Activated CD8-positive, alpha-beta memory T cell treated with anti-CD3 and anti-CD28 coated beads, Interleukin-2, amount 50 U/mL, for 48 hours (primary cell): ENCODE measurements around the gene ZNF385A.

Experiments used
- DNase-seq: peaks from one replicate; pipeline ENCODE4 v3.0.0-alpha.2; 2020

Gene ZNF385A

DNA sequence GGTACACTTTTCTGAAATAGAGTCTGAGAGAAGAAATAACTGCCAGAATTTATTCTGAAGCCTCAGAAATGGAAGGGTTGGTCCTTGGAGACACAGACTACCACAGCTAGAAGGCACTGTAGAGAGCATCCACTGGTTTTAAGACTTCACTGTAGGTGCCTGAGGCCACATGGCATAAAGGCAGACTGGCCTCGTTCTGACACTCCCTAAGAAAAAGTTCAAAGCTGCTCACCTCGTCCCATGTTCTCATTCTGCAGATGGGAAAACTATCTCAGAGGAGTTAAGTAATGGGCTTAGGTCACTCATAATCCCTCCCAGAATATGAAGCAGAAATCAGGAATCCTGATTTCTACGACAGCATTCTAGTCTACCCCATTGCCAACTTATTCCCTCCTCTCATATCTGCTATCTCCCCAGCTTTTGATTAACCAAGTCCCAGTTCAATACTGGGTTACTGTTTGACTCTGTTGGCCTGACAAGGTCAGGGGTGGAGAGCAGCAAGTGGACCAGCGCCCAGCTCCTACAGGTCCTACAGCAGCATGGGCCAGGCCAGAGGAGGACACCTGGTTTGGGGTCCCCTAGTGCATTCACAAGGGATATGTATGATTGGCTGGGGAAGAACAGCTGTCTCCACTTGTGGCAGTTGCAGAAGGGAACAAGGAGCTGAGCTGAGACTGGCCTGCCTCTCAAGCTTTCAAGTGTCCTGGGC, 30.8 kb upstream of the ZNF385A start:
- no peak for DNase-seq

DNA sequence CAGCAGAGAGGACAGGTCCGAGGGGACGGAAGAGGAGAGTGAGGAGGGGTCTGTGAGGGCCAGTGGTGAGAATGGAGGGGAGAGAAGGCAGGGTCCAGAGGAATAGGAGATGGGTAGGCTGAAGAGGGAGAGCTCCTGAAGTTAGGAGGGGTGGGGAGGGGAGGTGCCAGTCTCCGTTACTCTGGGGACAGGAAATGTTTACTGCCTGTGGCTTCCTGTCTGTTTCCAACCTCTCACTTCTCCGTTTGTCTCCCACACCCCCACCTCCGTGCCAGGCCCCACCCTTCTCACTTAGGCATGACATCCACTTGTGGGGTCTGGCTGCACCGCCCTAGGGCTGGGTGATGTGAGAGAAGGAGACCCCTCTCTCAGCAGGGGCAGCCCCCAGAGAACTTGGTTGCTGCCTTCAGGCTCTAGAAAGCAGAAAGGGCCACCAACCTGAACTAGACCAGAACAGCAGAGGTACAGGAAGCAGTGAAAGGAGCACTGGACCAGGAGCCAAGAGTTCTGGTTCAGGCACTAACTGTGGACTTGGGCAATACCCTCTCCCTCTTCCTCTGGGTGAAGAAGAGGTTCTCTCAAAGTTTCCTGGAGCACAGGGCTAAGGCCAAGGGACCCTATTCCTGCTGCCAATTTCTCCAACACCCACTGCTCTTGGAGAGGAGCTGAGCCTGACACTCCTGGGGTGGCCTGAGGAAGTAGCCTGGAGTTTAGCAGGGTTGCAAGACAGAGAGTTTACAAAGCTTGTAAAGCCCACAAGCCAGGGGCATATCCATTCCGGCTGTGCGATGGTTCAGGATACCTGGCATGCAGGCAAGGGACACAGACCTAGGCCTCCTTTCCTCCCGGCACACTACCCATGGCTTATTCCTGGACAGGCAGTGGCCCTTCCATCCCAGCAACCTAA, 29.0 kb upstream of the ZNF385A start:
- DNase-seq = peak; percentile 79

DNA sequence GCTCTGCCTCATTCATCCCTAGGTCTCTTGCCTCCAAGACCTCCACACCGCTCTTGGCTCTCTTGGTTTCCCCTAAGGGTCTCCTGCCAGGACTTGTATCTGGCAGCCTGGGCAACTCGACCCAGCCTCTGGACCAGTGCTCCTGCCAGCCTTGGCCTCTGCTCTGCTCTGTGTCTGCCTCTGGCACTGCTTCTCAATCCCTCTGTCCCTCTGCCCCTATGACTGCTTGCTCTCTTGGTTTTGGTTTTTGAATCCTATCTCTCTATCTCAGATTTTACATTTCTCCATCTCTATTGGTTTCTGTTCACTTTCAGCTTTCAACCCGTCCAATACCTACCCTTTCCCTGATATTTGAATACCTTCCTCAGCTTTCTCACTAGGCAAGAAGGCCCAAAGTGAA, 28.3 kb upstream of the ZNF385A start:
- no peak for DNase-seq

DNA sequence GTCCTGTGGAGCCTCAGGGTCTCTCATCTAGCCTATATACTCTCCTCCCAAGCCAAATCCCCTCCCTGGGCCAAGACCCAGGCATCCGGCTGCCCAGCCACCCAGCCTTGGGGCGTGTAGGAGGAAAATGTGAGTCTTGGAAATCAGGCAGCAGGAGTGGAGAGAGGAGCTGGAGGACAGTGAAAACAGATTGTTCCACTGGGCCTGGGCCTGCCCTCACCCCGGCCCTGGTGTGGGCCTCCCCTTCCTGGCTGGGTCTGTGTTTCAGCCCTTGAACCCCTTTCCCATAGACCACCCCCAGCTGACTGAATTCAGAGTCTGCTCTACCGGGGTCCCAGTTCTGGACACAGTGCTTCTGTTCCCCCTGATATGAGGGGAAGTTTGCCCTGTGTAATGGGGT, 27.8 kb upstream of the ZNF385A start:
- no peak for DNase-seq

DNA sequence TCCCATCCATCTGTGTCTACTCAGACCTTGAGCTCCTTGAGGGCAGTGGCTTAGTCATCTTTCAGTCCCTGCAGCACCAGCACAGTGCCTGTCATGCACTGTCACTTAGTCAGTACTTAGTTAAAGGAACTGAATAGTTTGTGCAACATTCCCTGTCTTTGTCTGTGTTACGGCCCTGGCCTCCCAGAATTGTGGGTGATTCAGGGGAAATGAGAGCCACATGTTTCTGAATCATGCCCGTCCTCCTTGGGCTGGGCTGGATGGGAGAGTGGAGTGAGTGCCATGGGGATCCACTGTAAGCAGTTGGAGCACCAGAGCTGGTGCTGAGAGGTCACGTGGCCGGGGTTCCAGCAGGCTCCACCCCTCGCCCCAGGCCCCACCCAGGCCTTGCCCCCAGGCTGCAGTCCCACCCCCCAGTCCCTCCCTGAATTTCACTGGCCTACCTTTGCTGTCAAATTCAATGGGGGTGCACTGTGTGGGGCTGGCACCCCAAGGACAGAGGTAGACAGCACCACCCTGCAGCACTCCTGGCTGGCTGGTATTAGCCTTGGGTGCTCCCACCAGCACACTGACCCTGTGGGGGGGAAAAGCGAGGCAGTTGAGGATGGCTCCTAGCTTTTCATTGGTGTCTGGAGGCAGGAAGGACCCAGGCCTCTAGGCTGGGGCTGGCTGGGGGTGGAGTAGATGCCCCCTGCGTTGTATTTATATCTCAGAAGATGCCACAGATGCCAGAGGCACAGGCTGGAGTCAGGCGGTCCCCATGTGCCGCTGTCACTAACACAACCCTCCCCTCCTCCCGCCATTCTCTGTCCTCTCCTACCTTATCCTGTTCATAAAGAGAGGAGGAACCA, 27.1 kb upstream of the ZNF385A start:
- peak; percentile 77 for DNase-seq

DNA sequence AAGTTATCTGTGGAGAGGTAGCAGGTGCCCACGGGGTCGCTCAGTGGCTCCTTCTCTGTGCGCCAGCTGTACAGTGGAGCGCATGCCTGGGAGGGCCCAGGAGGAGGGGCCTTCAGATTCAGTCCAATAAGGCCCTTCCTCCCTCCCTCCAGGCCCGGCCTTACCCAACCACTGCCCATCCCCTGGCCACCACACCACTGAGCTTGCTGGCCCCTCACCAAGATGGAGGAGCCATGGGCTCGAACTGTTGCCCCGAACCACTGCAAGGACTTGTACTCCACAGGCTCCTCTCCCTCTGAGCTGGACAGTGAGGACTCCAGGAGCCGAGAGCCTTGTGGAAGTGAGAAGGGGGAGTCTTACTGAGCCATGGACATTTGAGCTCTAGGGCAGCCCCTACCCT, 24.7 kb upstream of the ZNF385A start:
- no peak for DNase-seq

DNA sequence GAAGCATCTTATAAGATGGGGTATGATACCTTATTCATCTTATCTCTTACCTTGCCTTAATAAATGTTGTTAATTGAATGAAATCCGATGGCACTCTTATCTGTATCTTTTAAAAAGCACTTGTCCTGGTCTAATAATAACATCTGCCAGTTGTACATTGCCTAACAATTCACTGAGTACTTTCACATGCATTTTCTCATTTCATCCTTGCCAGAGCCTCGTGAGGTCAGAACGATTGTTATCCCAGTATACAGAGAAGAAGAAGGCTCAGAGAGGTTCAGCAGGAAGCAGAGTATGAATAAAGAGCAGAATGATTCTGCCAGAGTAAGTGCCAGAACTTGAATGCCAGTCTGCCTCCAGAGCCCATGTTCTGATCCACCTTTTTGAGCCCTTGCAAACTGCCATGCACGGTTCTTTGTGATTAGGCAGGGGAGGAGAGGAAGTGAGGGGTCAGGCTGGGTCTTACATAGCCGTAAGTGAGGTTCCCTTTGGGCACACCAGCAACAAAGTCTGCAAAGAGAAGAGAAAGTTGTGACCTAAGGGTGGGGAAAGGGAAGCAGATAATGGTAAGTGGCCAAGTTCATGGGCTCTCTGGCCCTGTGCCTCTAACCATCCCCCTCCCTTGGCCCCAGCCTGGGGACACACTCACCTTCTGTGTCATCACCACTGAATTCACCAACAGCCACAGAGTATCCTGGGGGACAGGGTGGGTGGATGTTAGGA, 22.8 kb upstream of the ZNF385A start:
- DNase-seq = no peak

DNA sequence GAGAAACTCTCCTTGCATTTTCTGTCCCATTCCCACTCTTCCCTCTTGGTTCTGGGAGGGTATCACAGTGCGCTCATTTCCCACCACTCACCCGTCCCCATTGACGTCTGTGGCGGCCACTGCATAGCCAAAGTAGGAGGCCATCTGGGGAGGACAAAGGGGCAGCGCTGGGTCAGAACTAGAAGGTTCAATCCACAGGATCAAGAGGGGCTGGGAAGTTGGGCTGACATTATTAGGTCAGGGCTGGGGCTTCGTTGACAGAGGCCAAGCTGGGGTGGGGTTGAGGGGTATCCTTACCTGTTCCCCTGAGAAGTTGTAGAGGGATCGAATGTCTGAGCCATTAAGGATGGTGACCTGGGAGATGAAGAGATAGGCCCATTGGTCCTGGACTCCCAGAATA, 21.0 kb upstream of the ZNF385A start:
- no peak for DNase-seq

DNA sequence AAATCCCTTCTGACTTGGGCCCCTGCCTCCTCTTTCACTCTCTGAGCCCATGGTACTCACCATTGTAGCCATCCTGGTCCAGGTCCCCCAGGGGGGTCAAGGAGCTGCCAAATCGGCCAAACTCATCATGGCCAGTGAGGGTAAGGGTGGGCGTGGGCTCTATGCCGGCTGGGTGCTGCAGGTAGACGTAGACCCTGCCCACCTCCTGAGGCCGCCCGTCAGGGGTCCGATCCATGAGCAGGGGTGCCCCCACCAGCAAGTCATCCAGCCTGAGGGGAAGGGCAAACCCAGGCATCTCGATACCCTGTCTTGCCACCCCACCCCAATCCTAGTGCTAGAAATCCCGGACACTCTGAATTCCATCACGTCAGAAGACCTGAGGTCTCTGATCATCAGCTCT, 20.6 kb upstream of the ZNF385A start:
- no peak for DNase-seq

DNA sequence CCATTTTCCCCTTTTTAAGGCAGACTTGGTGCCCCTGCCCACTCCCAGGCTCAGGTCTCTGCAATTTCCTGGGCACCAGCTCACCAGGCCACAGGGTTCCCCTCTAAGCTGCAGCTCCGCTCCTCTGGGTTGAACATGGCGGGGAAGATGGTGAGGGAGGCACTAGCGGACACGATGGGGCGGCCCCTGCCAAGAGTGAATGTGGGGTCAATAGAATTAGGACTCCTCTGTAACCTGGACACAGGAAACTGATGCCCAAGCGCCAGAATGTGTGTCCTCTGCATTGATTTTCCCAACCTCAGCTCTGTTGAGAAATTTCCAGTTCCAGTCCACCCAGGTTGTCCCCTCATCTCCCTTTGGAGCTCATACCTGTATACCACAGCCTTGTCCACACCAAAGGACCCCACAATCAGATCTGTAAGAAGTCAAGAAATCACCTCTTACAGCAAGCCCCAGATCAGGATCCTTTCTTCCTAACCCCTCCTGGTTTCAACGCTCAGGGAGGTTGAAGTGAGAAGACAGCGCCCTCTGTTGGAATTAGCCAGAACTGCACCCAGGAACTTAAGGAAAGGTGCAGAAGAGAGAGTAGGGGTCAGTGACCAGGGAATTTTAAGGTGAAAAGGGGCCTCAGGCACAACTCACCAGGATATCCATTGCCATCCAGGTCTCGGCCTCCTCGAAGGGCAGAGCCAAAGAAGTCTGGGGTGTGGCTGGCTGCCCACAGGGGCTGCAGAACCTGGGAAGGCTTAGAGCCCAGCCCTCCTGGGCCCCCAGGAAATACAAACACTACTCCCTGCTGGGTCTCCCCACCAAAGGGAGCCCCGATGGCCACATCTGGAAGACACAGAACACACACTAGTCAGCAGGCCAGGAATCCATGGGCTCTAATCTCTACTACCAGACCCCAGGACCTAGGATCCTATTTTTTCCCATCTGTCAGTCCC, 19.8 kb upstream of the ZNF385A start:
- peak; percentile 86 for DNase-seq

DNA sequence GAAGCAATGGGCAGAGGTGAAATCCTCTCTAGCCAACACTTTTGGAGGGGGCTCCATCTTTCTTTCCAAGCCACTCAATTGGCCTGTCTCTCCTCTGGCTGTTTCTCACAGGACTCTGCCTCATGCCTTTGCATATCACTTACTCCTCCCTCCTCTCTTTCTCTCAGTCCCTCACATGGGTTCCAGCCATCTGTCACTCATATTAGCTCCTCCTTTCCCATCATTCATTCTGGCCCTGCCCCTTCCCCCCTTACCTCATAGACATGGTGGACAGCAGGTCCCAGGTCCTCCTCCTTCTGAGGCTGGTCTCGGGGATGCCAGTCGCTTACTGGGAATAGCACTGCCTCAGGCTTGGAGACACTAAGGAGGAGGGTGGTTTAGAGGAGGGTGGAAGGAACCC, 16.6 kb upstream of the ZNF385A start:
- no peak for DNase-seq

DNA sequence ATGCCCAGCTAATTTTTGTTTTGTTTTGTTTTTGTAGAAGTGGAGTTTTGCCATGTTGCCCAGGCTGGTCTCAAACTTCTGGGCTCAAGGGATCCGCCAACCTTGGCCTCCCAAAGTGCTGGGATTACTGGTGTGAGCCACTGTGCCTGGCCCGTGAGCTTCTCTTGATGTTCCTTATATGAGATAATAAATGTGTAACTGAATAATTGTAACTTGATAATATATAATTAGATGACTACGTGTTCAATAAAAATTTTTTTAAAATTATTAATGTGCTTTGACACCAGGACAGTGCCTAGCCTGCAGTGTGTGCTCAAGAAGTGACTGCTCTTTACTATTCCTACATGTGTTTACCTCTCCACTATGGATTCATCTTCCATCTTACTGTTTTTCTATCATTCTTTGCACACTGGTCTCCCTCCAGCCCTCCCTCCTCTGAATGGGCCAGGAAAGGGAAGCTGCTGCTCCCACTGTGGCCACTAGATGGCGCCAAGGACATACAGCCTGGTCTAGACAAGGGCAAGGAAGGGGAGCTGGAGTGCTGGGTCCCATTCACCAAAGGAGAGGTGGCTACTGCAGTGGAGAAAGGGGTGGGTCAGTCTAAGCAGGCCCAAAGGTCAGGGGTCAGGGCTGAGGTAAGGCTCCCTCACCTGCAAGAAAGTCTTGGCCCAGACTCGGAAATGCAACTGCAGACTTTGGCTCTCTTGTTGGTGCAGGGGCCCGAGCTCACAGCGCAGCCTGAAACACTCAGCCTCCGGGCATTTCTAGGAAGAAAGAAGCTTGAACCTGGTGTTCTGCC, 14.7 kb upstream of the ZNF385A start:
- DNase-seq = peak; percentile 96

DNA sequence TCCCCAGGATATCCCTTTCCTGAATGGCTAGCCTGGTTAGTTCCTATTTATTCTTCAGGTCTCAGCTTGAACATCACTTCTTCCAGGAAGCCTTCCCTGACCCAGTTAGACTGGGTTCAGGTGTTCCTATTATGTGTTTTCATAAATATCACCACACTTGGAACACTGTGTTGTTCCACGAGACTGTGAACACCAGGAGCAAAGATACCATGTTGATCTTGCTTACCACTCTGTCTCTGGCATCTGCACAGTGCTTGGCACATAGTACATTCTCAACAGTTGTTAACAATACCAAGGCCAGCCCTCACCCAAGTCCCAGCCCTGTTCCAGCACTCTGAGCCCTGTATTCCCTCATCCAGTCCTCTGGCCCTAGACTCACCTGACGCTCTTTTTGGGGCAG, 13.7 kb upstream of the ZNF385A start:
- DNase-seq = no peak

DNA sequence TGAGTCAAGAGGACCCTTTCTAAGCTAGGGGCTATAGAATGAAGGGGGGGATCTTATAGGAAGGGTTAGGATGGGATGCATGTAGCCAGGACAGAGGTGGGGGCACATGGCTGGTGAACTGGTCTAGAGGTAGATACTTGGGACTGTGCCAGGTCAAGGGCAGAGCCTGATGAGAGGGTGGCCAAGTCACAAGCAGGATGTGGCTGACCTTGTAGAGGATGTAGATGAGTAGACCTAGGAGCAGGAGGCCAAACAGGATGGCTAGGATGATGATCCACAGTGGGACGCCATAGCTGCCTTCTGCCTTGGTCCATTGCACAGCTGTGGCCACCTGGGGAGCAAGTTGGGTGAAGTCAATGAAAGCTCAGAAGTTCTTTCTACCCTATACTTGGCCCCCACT, 12.6 kb upstream of the ZNF385A start:
- no peak for DNase-seq

DNA sequence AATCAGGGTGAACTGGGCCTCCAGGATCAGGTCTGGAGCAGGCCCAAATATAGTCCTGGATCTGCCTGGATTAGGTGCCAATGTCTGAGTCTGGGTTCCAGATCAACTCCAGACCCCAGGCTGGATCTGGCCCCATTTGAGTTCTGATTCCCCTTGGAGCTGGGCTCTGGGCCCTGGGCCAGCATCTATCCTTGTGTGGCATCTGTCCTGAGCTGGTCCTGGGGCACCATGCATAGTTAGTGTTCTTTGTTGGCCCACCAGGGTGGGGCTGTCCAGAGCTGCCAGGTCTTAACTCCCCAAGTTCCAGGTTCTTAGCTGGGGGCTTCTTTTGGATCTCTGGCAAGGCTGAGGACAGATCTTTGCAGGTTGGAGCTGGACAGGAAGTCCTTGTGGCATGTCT, 11.0 kb upstream of the ZNF385A start:
- DNase-seq = no peak

DNA sequence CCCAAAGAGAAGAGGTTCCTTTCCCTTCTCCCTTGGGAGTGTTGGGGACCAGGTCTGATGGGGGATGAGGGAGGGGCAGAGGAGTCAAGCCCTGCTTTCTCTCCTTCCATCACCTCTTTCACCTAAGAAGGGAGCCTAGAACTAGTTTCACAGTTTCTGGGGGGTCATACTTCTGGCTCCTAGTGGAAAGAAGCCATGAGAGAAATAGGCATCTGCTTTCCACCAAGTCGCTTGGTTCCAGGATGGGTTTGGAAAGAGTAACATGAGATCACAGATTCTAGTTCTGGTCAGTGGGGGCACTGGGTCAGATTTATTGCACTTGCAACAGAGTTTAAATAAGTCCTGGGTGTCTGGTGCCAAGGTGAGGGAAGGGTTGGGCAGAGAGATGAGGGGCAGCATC, 10.5 kb upstream of the ZNF385A start:
- DNase-seq = no peak

DNA sequence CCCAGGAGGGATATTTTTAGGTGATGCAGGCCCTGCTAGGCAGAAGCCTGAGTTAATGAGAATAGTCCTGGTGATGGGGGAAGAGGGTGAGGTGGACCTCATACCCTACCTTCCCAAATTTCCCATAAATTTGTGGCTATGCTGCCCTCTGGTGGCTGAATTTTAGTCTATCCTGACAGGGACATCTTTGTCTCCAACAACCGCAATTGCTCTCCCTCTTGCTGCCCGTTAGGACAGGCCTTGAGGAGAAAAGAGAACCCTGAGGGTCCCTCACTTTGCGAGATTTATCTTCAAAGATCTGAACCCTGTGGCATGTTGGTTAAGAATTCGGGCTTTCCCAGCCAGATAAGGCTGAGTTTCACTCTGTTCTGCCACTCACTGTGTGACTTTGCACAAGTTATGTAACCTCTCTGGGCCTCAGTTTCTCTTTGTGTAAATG, 9.8 kb upstream of the ZNF385A start:
- no peak for DNase-seq

DNA sequence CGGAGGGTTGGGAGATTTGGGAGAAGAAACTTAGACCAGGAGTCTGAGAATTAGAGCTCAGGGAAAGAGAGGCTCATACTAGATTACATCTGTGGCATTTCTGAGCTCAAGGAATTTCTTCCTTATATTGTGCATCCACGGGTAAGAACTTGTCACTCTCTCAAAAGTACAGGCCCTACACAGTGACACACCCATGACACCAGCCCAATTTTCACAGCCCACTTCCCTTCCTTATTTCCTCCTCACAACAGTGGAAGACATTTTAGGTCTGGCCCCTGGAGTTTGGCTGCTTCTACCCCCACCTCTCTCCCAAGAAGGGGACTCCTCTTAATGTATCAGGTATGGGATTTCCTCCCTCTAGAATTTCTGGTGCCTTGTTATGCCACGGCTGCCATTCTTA, 9.2 kb upstream of the ZNF385A start:
- no peak for DNase-seq

DNA sequence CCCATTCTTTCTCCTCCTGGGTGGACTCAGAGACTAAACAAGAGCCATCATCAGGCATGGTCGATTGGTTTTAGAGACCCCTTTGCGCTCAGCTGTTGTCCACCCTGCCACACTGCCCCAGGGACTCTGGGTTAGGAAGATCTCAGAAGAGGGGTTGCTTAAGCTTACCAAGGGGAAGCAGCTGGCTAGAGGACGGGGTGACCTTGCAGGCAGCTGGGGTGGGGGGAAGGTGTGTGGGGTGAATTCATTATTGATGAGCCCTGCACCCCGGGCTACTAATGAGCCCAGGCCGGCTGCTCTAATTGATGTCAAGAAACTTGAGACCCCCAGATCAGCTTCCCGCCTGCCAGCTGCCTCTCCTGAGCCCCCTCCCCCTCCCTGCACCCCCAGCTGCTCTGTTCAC, 8.7 kb upstream of the ZNF385A start:
- DNase-seq = no peak

DNA sequence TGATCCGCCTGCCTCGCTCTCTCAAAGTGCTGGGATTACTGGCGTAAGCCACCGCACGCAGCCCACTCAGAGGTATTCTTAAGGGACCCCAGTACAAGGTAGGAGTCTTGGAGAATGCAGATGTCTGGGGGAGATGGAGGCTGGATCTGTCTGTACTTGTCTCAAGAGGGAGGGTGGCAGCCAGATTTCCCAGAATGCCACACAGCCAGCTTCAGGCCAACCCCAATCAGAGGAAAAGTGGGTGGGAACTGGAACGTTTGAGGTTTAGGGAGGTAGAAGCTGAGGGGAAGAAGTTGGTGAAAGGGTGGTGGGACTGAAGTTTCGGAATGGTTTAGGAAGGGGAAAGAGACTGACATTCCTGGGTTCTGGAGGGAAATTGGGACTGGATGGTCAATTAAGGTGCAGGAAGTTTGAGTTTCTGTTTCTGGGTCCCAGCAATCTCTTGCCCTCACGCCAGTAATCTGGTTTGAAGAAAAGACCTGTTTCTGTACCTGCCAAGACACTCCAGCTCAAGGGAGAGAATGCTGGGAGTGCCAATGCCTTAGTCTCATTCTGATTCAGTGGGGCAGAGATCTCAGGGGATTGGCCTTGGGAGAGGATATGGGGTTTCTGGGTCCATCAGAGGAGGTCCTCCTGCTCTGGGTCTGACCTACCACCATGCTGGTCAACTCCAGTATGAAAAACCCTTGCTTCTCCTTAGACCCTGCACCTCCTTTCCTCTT, 8.1 kb upstream of the ZNF385A start:
- DNase-seq = no peak
